ENCODE results near the gene SLC27A1.

The SLC27A1 gene

GRCh38 chr19:17441241-17442021 is 28.9 kb upstream of the SLC27A1 start:
- no peak for DNase-seq
- peak; percentile 30 for TF ChIP-seq CTCF (IDR thresholded peaks at IDR 0.05; ENCODE audit: low read length)
- TF ChIP-seq EZH2phosphoT487 (IDR thresholded peaks at IDR 0.05; ENCODE audit: low read length) = no peak
- H3K27me3 ChIP-seq (replicated peaks; ENCODE audit: insufficient read depth, low read length) = peaks cover 48% of the 10 kb centered on the region

GRCh38 chr19:17445526-17446165 is 24.7 kb upstream of the SLC27A1 start:
- H3K36me3 ChIP-seq (replicated peaks; ENCODE audit: insufficient read depth, low read length) = no peaks in the 10 kb centered on the region
- H3K79me2 ChIP-seq (ENCODE audit: low read length) = no peaks in the 10 kb centered on the region
- H3K4me2 ChIP-seq (ENCODE audit: low read depth, low read length) = no peak overlapping the region
- H3K9ac ChIP-seq (ENCODE audit: low read length) = no peak overlapping the region
- H3K4me1 ChIP-seq (ENCODE audit: low read length) = peaks cover 5% of the 10 kb centered on the region
- H2AFZ ChIP-seq (ENCODE audit: low read length) = no peak overlapping the region
- no peak overlapping the region for H3K4me3 ChIP-seq (ENCODE audit: low read length)
- no peaks in the 10 kb centered on the region for H3F3A ChIP-seq (ENCODE audit: insufficient read depth, low read length)
- TF ChIP-seq EZH2 (optimal IDR thresholded peaks at IDR 0.05; ENCODE audit: low read depth, low read length) (no peak), EZH2phosphoT487 (IDR thresholded peaks at IDR 0.05; ENCODE audit: low read length) (no peak), CTCF (IDR thresholded peaks at IDR 0.05; ENCODE audit: low read length) (no peak)
- H3K27ac ChIP-seq (ENCODE audit: low read length) = no peak overlapping the region
- no peaks in the 10 kb centered on the region for H3K9me3 ChIP-seq (replicated peaks; ENCODE audit: insufficient read depth, low read length)
- H3K9me2 ChIP-seq (replicated peaks; ENCODE audit: insufficient read depth, low read length) = no peaks in the 10 kb centered on the region
- H3K27me3 ChIP-seq (replicated peaks; ENCODE audit: insufficient read depth, low read length) = peaks cover 51% of the 10 kb centered on the region
- H4K20me1 ChIP-seq (ENCODE audit: insufficient read depth, low read length) = no peaks in the 10 kb centered on the region
- no peak for DNase-seq

More at GRCh38 chr19:17441241-17442021, 28.9 kb upstream of the SLC27A1 start:
- Histone ChIP-seq H3F3A (ENCODE audit: insufficient read depth, low read length) (no peaks in the 10 kb centered on the region), H3K36me3 (replicated peaks; ENCODE audit: insufficient read depth, low read length) (no peaks in the 10 kb centered on the region), H3K27ac (ENCODE audit: low read length) (no peak overlapping the region), H3K4me3 (ENCODE audit: low read length) (no peak overlapping the region), H3K9me3 (replicated peaks; ENCODE audit: insufficient read depth, low read length) (no peaks in the 10 kb centered on the region), H3K9me2 (replicated peaks; ENCODE audit: insufficient read depth, low read length) (no peaks in the 10 kb centered on the region), H4K20me1 (ENCODE audit: insufficient read depth, low read length) (no peaks in the 10 kb centered on the region), H2AFZ (ENCODE audit: low read length) (no peak overlapping the region), H3K4me2 (ENCODE audit: low read depth, low read length) (no peak overlapping the region), H3K9ac (ENCODE audit: low read length) (no peak overlapping the region), H3K79me2 (ENCODE audit: low read length) (no peaks in the 10 kb centered on the region), H3K4me1 (ENCODE audit: low read length) (no peaks in the 10 kb centered on the region)

GRCh38 chr19:17447704-17448130 is 22.6 kb upstream of the SLC27A1 start:
- no peaks in the 10 kb centered on the region for H3K9me2 ChIP-seq (replicated peaks; ENCODE audit: insufficient read depth, low read length)
- H3K4me2 ChIP-seq (ENCODE audit: low read depth, low read length) = no peak overlapping the region
- H2AFZ ChIP-seq (ENCODE audit: low read length) = no peak overlapping the region

More at GRCh38 chr19:17447704-17448130, 22.6 kb upstream of the SLC27A1 start:
- Histone ChIP-seq H4K20me1 (ENCODE audit: insufficient read depth, low read length) (no peaks in the 10 kb centered on the region), H3K4me1 (ENCODE audit: low read length) (peaks cover 5% of the 10 kb centered on the region), H3K36me3 (replicated peaks; ENCODE audit: insufficient read depth, low read length) (no peaks in the 10 kb centered on the region), H3K9me3 (replicated peaks; ENCODE audit: insufficient read depth, low read length) (no peaks in the 10 kb centered on the region), H3K27me3 (replicated peaks; ENCODE audit: insufficient read depth, low read length) (peaks cover 41% of the 10 kb centered on the region), H3K79me2 (ENCODE audit: low read length) (no peaks in the 10 kb centered on the region), H3K4me3 (ENCODE audit: low read length) (no peak overlapping the region), H3K27ac (ENCODE audit: low read length) (no peak overlapping the region), H3F3A (ENCODE audit: insufficient read depth, low read length) (no peaks in the 10 kb centered on the region), H3K9ac (ENCODE audit: low read length) (no peak overlapping the region)
- no peak for DNase-seq
- TF ChIP-seq CTCF (IDR thresholded peaks at IDR 0.05; ENCODE audit: low read length) = no peak

Measured in MM.1S (cell line).